ENCODE data around the gene SNX20.
A peak's percentile ranks its signal among the peaks of the same experiment; 100 is the strongest.

The SNX20 gene

GRCh38 chr16:50634947-50635346, 46.2 kb downstream of the SNX20 start:
- no peak for DNase-seq (ENCODE audit: low spot score)

GRCh38 chr16:50634090-50634489, 47.0 kb downstream of the SNX20 start:
- DNase-seq (ENCODE audit: low spot score): no peak

GRCh38 chr16:50632927-50633800, 47.9 kb downstream of the SNX20 start:
- no peak for DNase-seq (ENCODE audit: low spot score)

GRCh38 chr16:50631985-50632576, 49.0 kb downstream of the SNX20 start:
- no peak for DNase-seq (ENCODE audit: low spot score)

GRCh38 chr16:50631249-50631984, 49.7 kb downstream of the SNX20 start:
- DNase-seq (ENCODE audit: low spot score): no peak

- DNase-seq (ENCODE audit: low spot score): no peak
Observed at GRCh38 chr16:50630394-50631020, 50.6 kb downstream of the SNX20 start.

- no peak for DNase-seq (ENCODE audit: low spot score)
Observed at GRCh38 chr16:50629334-50629733, 51.8 kb downstream of the SNX20 start.

- DNase-seq (ENCODE audit: low spot score): no peak
Observed at GRCh38 chr16:50628156-50628802, 52.8 kb downstream of the SNX20 start.

GRCh38 chr16:50627419-50627818, 53.7 kb downstream of the SNX20 start:
- peak; percentile 38 for DNase-seq (ENCODE audit: low spot score)

- no peak for DNase-seq (ENCODE audit: low spot score)
Observed at GRCh38 chr16:50626868-50627267, 54.2 kb downstream of the SNX20 start.

- no peak for DNase-seq (ENCODE audit: low spot score)
Observed at GRCh38 chr16:50625374-50625773, 55.7 kb downstream of the SNX20 start.

- DNase-seq (ENCODE audit: low spot score): no peak
Observed at GRCh38 chr16:50624449-50624970, 56.6 kb downstream of the SNX20 start.

- no peak for DNase-seq (ENCODE audit: low spot score)
Observed at GRCh38 chr16:50622643-50623369, 58.3 kb downstream of the SNX20 start.

- DNase-seq (ENCODE audit: low spot score): no peak
Observed at GRCh38 chr16:50622029-50622428, 59.1 kb downstream of the SNX20 start.
